RWPE1 (cell line): ENCODE measurements around the gene GABRG3.

Experiments used
- CTCF ChIA-PET: fragments of 350-600 bp; sonication (Branson Sonifier 250); formaldehyde crosslinking; extraction: SDS; loops from one replicate; lab custom pipeline; 2021; lab: Yijun Ruan, JAX
- POLR2A ChIA-PET: fragments of 400-600 bp; formaldehyde crosslinking; extraction: SDS; loops from one replicate; lab custom pipeline; 2020; ENCODE audit warnings: antibody characterized with exemption; ENCODE audit not compliant: low non-redundant PET; lab: Yijun Ruan, JAX
- DNase-seq: peaks from one replicate; pipeline ENCODE4 v3.0.0; 2012; ENCODE audit warnings: low spot score
- H3K27ac ChIP-seq: fragments of 450-650 bp; 2 replicates; pipeline ENCODE4 v1.5.1; 2017
- TF ChIP-seq, protein P1 (sequence below): fragments of 450-650 bp; conservative IDR thresholded peaks from 2 replicates; pipeline ENCODE4 v1.5.1; 2017; ENCODE audit warnings: low read depth, mild to moderate bottlenecking

The GABRG3 gene

DNA sequence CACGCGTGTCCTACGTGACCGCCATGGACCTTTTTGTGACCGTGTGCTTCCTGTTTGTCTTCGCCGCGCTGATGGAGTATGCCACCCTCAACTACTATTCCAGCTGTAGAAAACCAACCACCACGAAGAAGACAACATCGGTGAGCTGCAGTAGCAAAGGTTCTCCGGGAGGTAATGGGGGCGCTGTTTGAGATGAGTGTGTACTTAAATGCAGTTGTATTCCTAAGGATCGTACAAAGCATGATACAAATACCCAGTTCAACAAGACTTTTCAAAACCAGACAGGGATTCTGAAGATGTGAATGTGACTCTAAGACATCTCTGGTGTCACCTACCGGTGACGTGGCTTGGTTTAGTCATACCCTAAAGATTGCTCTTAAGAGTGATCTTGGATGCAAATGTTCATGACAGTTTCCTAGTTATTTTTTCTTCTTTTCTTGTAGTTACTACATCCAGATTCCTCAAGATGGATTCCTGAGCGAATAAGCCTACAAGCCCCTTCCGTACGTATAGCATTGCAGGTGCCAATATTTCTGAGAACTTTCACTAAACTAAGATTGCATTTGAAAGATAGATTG, 556.6 kb downstream of the GABRG3 start:
- TF ChIP-seq, protein P1, sequence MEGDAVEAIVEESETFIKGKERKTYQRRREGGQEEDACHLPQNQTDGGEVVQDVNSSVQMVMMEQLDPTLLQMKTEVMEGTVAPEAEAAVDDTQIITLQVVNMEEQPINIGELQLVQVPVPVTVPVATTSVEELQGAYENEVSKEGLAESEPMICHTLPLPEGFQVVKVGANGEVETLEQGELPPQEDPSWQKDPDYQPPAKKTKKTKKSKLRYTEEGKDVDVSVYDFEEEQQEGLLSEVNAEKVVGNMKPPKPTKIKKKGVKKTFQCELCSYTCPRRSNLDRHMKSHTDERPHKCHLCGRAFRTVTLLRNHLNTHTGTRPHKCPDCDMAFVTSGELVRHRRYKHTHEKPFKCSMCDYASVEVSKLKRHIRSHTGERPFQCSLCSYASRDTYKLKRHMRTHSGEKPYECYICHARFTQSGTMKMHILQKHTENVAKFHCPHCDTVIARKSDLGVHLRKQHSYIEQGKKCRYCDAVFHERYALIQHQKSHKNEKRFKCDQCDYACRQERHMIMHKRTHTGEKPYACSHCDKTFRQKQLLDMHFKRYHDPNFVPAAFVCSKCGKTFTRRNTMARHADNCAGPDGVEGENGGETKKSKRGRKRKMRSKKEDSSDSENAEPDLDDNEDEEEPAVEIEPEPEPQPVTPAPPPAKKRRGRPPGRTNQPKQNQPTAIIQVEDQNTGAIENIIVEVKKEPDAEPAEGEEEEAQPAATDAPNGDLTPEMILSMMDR, result no peak
- no peak for DNase-seq
- CTCF ChIA-PET, result no interaction called here
- POLR2A ChIA-PET, result no interaction called here
- no peak overlapping the region for H3K27ac ChIP-seq

DNA sequence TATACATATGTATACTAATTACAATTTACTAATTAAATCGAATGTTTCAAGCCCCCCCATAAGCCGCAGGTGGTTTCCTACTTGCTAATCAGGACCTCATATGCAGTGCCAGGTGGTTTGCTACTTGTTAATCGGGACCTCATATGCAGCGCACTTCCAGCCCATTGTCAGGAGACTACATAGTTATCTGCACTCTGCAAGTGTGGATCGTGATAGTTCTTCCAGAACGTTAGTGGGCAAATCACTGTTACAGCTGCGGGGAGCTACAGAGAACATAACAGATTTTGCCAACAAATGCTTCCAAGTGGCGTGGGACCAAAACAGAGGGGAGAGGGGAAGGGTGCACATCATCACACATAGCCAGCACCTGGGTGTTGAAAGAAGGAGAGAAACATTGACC, 558.4 kb downstream of the GABRG3 start:
- ChIA-PET CTCF (no interaction called here), POLR2A (no interaction called here)
- TF ChIP-seq, protein P1, result no peak
- no peak for DNase-seq
- H3K27ac ChIP-seq, result no peak overlapping the region

DNA sequence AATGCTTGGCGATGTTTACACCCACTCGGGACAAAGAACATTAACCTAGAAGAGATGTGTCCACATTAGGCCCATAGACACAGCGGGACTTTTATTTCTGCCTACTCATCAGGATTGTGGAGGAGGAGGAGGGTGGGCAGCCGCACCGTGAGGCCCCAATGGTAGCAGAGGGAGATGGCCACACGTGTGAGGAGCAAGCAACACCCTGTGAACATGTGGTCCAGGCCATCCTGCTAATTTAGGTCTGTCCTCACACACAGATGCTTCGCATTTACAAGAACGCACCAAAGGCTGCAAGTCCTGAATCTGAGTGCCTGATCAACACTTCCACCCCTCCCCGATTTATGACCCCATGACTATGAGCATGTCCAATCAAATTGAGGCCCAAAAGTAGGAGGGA, 560.0 kb downstream of the GABRG3 start:
- ChIA-PET CTCF (no interaction called here), POLR2A (no interaction called here)
- H3K27ac ChIP-seq, result no peak overlapping the region
- no peak for DNase-seq
- TF ChIP-seq, protein P1, result no peak

DNA sequence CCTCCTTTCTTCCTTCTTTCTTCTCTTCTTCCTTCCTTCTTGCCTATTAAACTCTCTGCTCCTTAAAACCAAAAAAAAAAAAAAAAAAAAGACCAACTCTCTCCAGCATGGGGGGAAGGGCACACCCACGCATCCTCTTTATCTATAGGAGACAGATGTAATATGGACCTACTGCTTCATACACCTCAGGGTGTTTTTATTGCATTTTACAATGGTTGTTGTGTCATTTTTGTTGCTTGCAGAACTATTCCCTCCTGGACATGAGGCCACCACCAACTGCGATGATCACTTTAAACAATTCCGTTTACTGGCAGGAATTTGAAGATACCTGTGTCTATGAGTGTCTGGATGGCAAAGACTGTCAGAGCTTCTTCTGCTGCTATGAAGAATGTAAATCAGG, 561.4 kb downstream of the GABRG3 start:
- no peak for DNase-seq
- no peak overlapping the region for H3K27ac ChIP-seq
- TF ChIP-seq, protein P1, result no peak
- CTCF ChIA-PET, result no interaction called here
- POLR2A ChIA-PET, result no interaction called here

DNA sequence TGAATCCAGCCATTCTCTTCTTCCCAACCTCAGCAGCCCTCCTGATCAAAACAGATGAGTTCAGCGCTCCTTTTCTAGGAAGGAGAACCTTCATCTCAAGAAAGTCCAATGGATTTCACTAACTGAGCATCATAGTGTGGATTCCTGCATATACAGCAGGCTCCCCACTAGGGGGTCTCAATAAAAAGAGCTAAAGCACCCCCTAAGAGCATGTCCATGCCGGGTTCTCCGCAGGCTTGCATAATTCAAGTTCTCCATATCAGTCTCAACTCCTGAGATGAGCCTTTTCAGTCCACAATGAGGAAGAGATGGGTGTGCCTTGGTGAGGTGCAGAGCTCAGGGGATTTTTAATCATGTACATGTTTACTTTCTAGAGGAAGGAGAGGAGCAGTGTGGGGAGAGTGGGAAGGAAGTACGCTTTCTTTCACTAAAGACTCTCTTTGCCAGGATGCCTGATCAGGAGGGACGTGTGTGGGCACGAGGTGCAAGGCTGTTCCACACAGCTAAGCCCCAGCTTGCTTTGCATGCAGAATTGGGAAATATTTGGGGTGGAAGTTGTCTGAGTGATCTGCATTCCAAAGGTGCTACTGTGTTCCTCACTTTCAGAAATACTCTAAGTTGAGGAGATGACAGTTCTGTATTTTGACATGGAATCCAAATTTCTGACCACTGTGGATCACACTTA, 564.6 kb downstream of the GABRG3 start:
- CTCF ChIA-PET, result no interaction called here
- POLR2A ChIA-PET, result no interaction called here
- TF ChIP-seq, protein P1, result no peak
- DNase-seq, result no peak
- H3K27ac ChIP-seq, result no peak overlapping the region

DNA sequence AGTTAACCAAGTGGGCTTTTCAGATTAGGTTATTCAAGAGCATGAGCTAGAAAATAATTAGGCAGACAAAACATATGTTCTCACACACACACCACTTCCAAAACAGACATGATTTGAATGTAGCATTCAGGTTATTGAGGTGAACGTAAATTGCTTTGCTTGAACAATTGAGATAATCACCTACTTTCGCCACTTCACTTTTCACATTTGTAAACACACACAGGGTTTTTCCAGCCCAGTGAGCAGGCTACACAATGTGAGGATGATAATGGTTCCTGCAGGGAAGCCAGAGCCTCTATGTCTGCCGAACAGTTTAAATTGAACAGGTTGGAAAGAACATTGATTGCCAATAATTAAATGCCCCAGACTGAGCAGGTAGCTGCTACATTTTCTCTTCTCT, 567.3 kb downstream of the GABRG3 start:
- POLR2A ChIA-PET, result no interaction called here
- H3K27ac ChIP-seq, result no peak overlapping the region
- TF ChIP-seq, protein P1, result no peak
- DNase-seq, result no peak
- CTCF ChIA-PET, result interaction anchor here (0.6 kb wide), 1 partner anchor 526 kb away, joined by 3 read pairs; no protein-coding TSS in a partner anchor
